Mucosa of descending colon (tissue), 3 donors: ENCODE data around the gene MYH9. TPM values are rescaled to one million over a fixed set of nuclear protein-coding genes. Genes with fewer than 3 reads are reported as not detected.

ENCODE experiments used
- ATAC-seq: fragments of 200-7000 bp; cut with Tn5 transposase; one replicate; pipeline ENCODE4 v1.9.1; 2020; ENCODE audit warnings: mild to moderate bottlenecking, moderate library complexity
- DNase-seq, 3 donors: peaks; one replicate each; pipeline ENCODE4 v3.0.0-alpha.2; 2020
- H3K36me3 ChIP-seq: fragments of 200-600 bp; one replicate; pipeline ENCODE4 v1.8.0; 2021; ENCODE audit warnings: low read depth, mild to moderate bottlenecking
- H3K4me1 ChIP-seq: fragments of 200-600 bp; one replicate; pipeline ENCODE4 v1.8.0; 2021; ENCODE audit warnings: low read depth, mild to moderate bottlenecking
- H3K4me3 ChIP-seq: fragments of 200-600 bp; one replicate; pipeline ENCODE4 v1.8.0; 2021; ENCODE audit warnings: mild to moderate bottlenecking
- H3K9me3 ChIP-seq: fragments of 200-600 bp; one replicate; pipeline ENCODE4 v1.8.0; 2021; ENCODE audit warnings: mild to moderate bottlenecking
- CTCF ChIP-seq: fragments of 200-600 bp; IDR thresholded peaks from one replicate; pipeline ENCODE4 v1.8.0; 2022; ENCODE audit warnings: antibody characterized with exemption, mild to moderate bottlenecking
- intact Hi-C, 2 donors: fragments of 100-400 bp; cut with DNase I in 1 of 2; cut with micrococcal nuclease in 1 of 2; formaldehyde crosslinking; loops; one replicate each; pipeline versions ENCODE4 v1.11.0 to v1.11.1; 2022; cut with DNase I, micrococcal nuclease
- total RNA-seq, 3 donors: library from RNA; stranded (reverse); fragmentation: NEBNext Ultra II Directional in 2 of 3; extraction: Animal tissue kit (Norgen Biotek cat#: 25700) in 2 of 3; gene quantifications; one replicate each; pipeline versions ENCODE4 v1.2.1 to v1.2.4, GENCODE V29; 2021 to 2023
- donor health status: DM: no; HTN: no; CAD: no; lungs with moderate emphysema.
- donor health status: DM: no; HTN: no; CAD: no.
- donor health status: DM: no; HTN: yes; CAD: no.

The MYH9 gene
- total RNA-seq, 3 donors from 2014 or later = 501 to 831 (median 599) TPM

GRCh38 chr22:36285017-36285416 is 102.8 kb downstream of the MYH9 start:
- intact Hi-C loops = no loop called here
- DNase-seq = peak in 1 of 3 donors; percentile 54

GRCh38 chr22:36284171-36284571 is 103.6 kb downstream of the MYH9 start:
- no peak for ATAC-seq
- peaks cover 57% of the 10 kb centered on the region for H3K36me3 ChIP-seq

More at GRCh38 chr22:36285017-36285416, 102.8 kb downstream of the MYH9 start:
- ATAC-seq = no peak
- Histone ChIP-seq H3K36me3 (peaks cover 65% of the 10 kb centered on the region), H3K4me3 (no peak overlapping the region), H3K9me3 (no peaks in the 10 kb centered on the region), H3K4me1 (no peaks in the 10 kb centered on the region)
- no peak for TF ChIP-seq CTCF

GRCh38 chr22:36282328-36282831 is 105.4 kb downstream of the MYH9 start:
- ATAC-seq = no peak
- intact Hi-C loops = no loop called here
- Histone ChIP-seq H3K36me3 (peaks cover 45% of the 10 kb centered on the region), H3K9me3 (no peaks in the 10 kb centered on the region), H3K4me1 (no peaks in the 10 kb centered on the region), H3K4me3 (no peak overlapping the region)
- DNase-seq = no peak
- TF ChIP-seq CTCF = no peak

More at GRCh38 chr22:36284171-36284571, 103.6 kb downstream of the MYH9 start:
- DNase-seq = peak in 1 of 3 donors; percentile 56
- no peak for TF ChIP-seq CTCF
- Histone ChIP-seq H3K4me1 (no peaks in the 10 kb centered on the region), H3K4me3 (no peak overlapping the region), H3K9me3 (no peaks in the 10 kb centered on the region)
- intact Hi-C loops = no loop called here

- Histone ChIP-seq H3K4me3 (no peak overlapping the region), H3K36me3 (peaks cover 45% of the 10 kb centered on the region), H3K4me1 (no peaks in the 10 kb centered on the region), H3K9me3 (no peaks in the 10 kb centered on the region)
- intact Hi-C loops = no loop called here
- TF ChIP-seq CTCF = no peak
- peak in 1 of 3 donors; percentile 33 for DNase-seq
- ATAC-seq = no peak
These were observed 105.9 kb downstream of the MYH9 start for GRCh38 chr22:36281781-36282327.

GRCh38 chr22:36280379-36280778 is 107.4 kb downstream of the MYH9 start:
- Histone ChIP-seq H3K9me3 (no peaks in the 10 kb centered on the region), H3K4me1 (no peaks in the 10 kb centered on the region), H3K4me3 (no peak overlapping the region), H3K36me3 (peaks cover 33% of the 10 kb centered on the region)
- TF ChIP-seq CTCF = no peak
- peak in 1 of 3 donors; percentile 14 for DNase-seq
- intact Hi-C loops = no loop called here
- ATAC-seq = no peak
